ENCODE data around the gene TGM2. TPM values are rescaled to one million over a fixed set of nuclear protein-coding genes. Genes with fewer than 3 reads are reported as not detected.

TGM2 gene
- total RNA-seq, 4 donors from 2014 or later = 170 to 385 (median 212) TPM

DNA sequence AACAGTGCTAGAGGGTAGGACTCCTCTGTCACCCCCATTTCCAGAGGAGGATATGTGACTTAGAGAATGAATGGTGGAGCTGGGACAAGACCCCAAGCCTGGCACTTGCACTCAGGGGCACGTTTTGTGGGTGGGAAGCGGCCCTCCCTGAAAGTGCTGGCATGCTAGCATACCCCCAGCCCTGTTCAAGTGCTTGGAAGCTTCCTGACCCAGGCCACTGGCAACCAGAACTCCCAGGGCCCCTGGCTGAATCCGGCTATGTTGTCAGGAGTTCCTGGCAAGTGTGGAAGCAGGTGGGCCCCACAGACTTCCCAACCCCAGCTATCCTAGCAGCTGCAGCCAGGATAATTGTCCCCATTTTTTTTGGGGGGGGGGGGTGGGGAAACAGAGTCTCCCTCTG, 35.6 kb upstream of the TGM2 start:
- Histone ChIP-seq H3K4me3 (no peak overlapping the region), H3K36me3 (no peaks in the 10 kb centered on the region), H3K4me1 (peaks cover 0 to 3% (median 0%) of the 10 kb centered on the region in 4 donors), H3K27ac (replicated peaks in 1 of 4) (no peak overlapping the region), H3K27me3 (peaks cover 0 to 8% (median 0%) of the 10 kb centered on the region in 4 donors), H3K9me3 (no peaks in the 10 kb centered on the region)
- TF ChIP-seq POLR2A (IDR thresholded peaks at IDR 0.05; ENCODE audit: low read depth) = no peak
- TF ChIP-seq, protein P1, sequence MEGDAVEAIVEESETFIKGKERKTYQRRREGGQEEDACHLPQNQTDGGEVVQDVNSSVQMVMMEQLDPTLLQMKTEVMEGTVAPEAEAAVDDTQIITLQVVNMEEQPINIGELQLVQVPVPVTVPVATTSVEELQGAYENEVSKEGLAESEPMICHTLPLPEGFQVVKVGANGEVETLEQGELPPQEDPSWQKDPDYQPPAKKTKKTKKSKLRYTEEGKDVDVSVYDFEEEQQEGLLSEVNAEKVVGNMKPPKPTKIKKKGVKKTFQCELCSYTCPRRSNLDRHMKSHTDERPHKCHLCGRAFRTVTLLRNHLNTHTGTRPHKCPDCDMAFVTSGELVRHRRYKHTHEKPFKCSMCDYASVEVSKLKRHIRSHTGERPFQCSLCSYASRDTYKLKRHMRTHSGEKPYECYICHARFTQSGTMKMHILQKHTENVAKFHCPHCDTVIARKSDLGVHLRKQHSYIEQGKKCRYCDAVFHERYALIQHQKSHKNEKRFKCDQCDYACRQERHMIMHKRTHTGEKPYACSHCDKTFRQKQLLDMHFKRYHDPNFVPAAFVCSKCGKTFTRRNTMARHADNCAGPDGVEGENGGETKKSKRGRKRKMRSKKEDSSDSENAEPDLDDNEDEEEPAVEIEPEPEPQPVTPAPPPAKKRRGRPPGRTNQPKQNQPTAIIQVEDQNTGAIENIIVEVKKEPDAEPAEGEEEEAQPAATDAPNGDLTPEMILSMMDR (IDR thresholded peaks at IDR 0.05) = no peak
- no peak for TF ChIP-seq POLR2AphosphoS5 (IDR thresholded peaks at IDR 0.05)
- TF ChIP-seq EP300 (IDR thresholded peaks at IDR 0.05) = no peak
- intact Hi-C loops (cut with DNase I) = no loop called here
- DNase-seq (ENCODE audit: extremely low spot score) = no peak
- WGBS = 100% methylated on average over 1 of the region's 3 CpGs

DNA sequence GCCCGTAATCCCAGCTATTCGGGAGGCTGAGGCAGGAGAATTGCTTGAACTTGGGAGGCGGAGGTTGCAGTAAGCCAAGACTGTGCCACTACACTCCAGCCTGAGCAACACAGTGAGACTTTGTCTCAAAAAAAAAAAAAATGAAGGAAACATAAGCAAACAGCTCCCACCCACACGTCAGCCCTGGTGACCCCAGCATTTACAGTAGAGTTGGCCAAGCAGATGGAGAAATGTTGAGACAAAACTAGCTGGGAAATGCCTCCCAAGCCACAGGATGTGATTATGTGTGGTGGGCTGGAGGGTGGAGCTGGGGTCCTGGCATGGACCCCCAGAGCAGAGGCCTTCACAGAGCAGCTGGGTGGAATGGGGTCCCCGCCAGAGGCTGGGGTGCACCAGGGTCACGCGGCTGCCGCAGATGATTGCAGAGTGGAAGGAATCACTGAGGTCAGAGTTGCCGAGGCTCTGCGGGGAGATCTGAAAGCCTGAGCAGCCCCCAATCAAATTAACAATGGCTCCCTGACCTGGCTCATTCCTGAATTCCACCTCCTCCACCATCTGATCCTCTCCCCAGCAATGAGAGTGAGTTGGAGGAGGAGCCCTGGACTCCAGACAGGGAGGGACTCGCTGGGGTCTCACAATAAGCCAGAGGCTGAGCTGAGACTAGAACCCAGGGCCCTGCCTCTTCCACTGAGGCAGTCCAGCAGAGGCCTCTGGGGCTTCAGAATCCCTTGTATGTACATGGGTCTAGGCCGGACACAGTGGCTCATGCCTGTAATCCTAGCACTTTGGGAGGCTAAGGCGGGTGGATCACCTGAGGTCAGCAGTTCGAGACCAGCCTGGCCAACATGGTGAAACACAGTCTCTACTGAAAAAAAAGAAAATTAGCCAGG, 34.7 kb upstream of the TGM2 start:
- TF ChIP-seq EP300 (IDR thresholded peaks at IDR 0.05) = no peak
- TF ChIP-seq POLR2AphosphoS5 (IDR thresholded peaks at IDR 0.05) = no peak
- TF ChIP-seq, protein P1 (IDR thresholded peaks at IDR 0.05) = no peak
- TF ChIP-seq POLR2A (IDR thresholded peaks at IDR 0.05; ENCODE audit: low read depth) = no peak
- no peak overlapping the region for H3K4me3 ChIP-seq
- DNase-seq (ENCODE audit: extremely low spot score) = no peak
- no peaks in the 10 kb centered on the region for H3K9me3 ChIP-seq
- intact Hi-C loops (cut with DNase I) = no loop called here
- H3K27me3 ChIP-seq = peaks cover 0 to 8% (median 0%) of the 10 kb centered on the region in 4 donors
- peaks cover 0 to 3% (median 0%) of the 10 kb centered on the region in 4 donors for H3K4me1 ChIP-seq
- H3K27ac ChIP-seq (replicated peaks in 1 of 4) = no peak overlapping the region
- WGBS = 93% methylated on average over 12 of the region's 14 CpGs
- no peaks in the 10 kb centered on the region for H3K36me3 ChIP-seq

DNA sequence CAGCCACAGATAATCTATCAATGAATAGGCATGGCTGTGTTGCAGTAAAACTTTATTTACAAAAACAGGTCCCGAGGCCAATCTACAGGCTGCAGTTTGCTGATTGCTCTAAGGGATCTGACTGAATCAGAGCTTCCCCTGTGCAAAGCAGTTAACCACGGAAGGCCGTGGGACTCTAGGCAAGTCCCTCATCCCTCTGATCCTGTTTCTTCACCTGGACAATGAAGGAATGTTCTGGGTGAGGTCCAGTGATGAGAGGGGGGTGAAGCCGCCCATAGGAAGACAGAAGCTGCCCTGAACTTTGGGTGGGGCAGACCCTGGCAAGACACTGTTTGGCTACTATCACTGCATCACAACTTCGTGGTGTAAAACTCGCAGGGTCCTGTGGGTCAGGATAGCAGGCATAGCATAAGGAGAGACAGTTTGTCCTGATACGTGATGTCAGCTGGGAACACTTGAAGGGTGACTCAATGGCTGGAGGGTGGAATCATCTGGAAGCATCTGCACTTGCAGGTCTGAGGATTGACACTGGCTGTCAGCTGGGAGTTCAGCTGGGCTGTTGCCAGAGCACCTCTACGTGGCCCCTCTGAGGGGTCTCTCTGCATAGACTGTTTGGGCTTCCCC, 33.3 kb upstream of the TGM2 start:
- Histone ChIP-seq H3K36me3 (no peaks in the 10 kb centered on the region), H3K9me3 (no peaks in the 10 kb centered on the region), H3K4me3 (no peak overlapping the region), H3K27ac (replicated peaks in 1 of 4) (no peak overlapping the region), H3K27me3 (peaks cover 0 to 8% (median 0%) of the 10 kb centered on the region in 4 donors), H3K4me1 (peaks cover 0 to 3% (median 0%) of the 10 kb centered on the region in 4 donors)
- TF ChIP-seq, protein P1 (IDR thresholded peaks at IDR 0.05) = no peak
- TF ChIP-seq EP300 (IDR thresholded peaks at IDR 0.05) (no peak), POLR2A (IDR thresholded peaks at IDR 0.05; ENCODE audit: low read depth) (no peak), POLR2AphosphoS5 (IDR thresholded peaks at IDR 0.05) (no peak)
- DNase-seq (ENCODE audit: extremely low spot score) = no peak
- intact Hi-C loops (cut with DNase I) = no loop called here
- 83% methylated on average over 8 of the region's 8 CpGs for WGBS

DNA sequence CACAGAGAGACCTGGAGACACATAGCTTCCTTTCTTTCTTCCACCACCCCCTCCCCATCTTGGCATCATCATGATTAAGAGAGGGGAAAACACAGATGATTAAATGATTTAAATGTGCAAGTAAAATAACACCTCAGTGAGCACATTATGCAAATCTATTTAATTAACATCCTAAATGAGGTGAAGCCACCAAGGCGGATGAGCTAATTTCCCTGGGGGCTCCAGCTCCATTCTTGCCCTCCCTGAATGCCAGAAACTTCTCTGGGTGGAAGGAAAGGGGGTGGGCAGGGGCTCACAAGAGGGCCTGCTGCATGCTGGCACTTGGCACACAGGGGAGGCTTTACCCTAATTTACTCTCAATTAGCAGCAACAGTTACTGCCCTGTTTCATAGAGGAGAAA, 32.5 kb upstream of the TGM2 start:
- no peak for DNase-seq (ENCODE audit: extremely low spot score)

More for the DNA sequence above, 32.5 kb upstream of the TGM2 start:
- H3K4me3 ChIP-seq = no peak overlapping the region
- no peak overlapping the region for H3K27ac ChIP-seq (replicated peaks in 1 of 4)
- intact Hi-C loops (cut with DNase I) = no loop called here
- H3K27me3 ChIP-seq = peaks cover 0 to 8% (median 0%) of the 10 kb centered on the region in 4 donors
- WGBS = 80% methylated on average over 1 of the region's 1 CpG
- TF ChIP-seq POLR2A (IDR thresholded peaks at IDR 0.05; ENCODE audit: low read depth) (no peak), POLR2AphosphoS5 (IDR thresholded peaks at IDR 0.05) (no peak), EP300 (IDR thresholded peaks at IDR 0.05) (no peak)
- TF ChIP-seq, protein P1 (IDR thresholded peaks at IDR 0.05) = no peak
- H3K9me3 ChIP-seq = no peaks in the 10 kb centered on the region
- peaks cover 0 to 3% (median 0%) of the 10 kb centered on the region in 4 donors for H3K4me1 ChIP-seq
- no peaks in the 10 kb centered on the region for H3K36me3 ChIP-seq

Data from esophagus muscularis mucosa (tissue), 4 donors.